Kidney epithelial cell (primary cell): ENCODE results near the gene ARSJ. TPM values are rescaled to one million over a fixed set of nuclear protein-coding genes. Genes with fewer than 3 reads are reported as not detected.
A peak's percentile ranks its signal among the peaks of the same experiment; 100 is the strongest.

Experiments used
- DNase-seq: peaks from one replicate; pipeline ENCODE4 v3.0.0-alpha.2; 2010; ENCODE audit warnings: low read depth
- H3K27me3 ChIP-seq: 2 replicates; pipeline ENCODE4 v1.6.0; 2011; ENCODE audit warnings: low read length; ENCODE audit not compliant: control insufficient read depth, insufficient read depth
- H3K36me3 ChIP-seq: 2 replicates; pipeline ENCODE4 v1.5.1; 2011; ENCODE audit warnings: low read length; ENCODE audit not compliant: control insufficient read depth, insufficient read depth
- H3K4me3 ChIP-seq: 2 replicates; pipeline ENCODE4 v1.5.1; 2011; ENCODE audit warnings: low read depth, mild to moderate bottlenecking, control low read depth, low read length
- total RNA-seq: library from RNA; depleted of rRNA; stranded (reverse); fragments of >200 nt; gene quantifications from 2 replicates; pipeline ENCODE4 v1.2.3, GENCODE V29; 2015
- TF ChIP-seq, protein P1 (sequence below): IDR thresholded peaks from 2 replicates; pipeline ENCODE4 v1.5.1; 2011; ENCODE audit warnings: mild to moderate bottlenecking, moderate library complexity, low read length, control low read depth, inconsistent platforms; ENCODE audit not compliant: insufficient read depth, poor library complexity, severe bottlenecking

The ARSJ gene
- 13.0 and 13.8 TPM in 2 replicates for total RNA-seq

DNA sequence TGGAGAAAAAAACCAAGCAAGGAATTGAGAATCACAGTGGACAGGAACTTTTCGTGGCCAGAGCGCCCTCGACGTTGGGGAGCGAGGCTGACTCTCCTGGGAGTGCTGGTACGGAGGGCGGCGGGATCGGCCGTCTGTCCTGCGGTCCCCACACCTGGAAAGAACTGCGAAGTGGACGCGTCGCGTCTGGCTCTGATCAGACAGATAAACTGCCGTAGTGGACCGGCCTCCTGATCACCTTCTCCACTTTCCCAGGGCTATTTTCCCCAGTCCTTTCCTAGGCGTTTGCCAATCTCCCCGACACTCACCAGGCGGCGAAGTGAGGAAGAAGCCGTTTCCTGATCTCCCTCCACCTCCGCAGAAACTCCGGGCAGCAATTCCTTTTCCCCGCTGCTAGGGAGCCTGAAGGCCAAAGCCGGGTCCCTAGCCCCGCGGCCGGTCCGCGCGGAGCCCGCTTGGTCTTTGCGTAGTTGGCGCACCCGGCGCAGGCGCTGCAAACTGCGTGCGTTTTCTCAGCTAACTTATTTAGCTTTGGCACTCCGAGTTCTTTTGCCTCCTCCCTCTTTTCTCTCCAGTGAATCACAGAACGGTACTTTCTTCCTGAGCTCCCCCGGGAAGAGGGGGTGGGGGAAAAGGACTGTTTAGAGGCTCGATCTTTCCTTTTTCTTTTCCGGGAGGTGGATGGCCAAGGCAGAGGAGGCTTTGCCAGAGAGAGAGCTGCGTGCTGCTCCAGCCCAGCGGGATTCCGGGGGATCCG is at the start of gene ARSJ:
Gene ARSJ, minus strand, starts transcription at position 500 of the 757 bp plus-strand sequence. CDS start 813 bp downstream, outside the sequence.
- H3K36me3 ChIP-seq = no peaks in the 10 kb centered on the region
- H3K27me3 ChIP-seq = no peaks in the 10 kb centered on the region
- DNase-seq = peak; percentile 49
- peak within 1 kb of the TSS; percentile 75 for H3K4me3 ChIP-seq
- TF ChIP-seq, protein P1, sequence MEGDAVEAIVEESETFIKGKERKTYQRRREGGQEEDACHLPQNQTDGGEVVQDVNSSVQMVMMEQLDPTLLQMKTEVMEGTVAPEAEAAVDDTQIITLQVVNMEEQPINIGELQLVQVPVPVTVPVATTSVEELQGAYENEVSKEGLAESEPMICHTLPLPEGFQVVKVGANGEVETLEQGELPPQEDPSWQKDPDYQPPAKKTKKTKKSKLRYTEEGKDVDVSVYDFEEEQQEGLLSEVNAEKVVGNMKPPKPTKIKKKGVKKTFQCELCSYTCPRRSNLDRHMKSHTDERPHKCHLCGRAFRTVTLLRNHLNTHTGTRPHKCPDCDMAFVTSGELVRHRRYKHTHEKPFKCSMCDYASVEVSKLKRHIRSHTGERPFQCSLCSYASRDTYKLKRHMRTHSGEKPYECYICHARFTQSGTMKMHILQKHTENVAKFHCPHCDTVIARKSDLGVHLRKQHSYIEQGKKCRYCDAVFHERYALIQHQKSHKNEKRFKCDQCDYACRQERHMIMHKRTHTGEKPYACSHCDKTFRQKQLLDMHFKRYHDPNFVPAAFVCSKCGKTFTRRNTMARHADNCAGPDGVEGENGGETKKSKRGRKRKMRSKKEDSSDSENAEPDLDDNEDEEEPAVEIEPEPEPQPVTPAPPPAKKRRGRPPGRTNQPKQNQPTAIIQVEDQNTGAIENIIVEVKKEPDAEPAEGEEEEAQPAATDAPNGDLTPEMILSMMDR = no peak

DNA sequence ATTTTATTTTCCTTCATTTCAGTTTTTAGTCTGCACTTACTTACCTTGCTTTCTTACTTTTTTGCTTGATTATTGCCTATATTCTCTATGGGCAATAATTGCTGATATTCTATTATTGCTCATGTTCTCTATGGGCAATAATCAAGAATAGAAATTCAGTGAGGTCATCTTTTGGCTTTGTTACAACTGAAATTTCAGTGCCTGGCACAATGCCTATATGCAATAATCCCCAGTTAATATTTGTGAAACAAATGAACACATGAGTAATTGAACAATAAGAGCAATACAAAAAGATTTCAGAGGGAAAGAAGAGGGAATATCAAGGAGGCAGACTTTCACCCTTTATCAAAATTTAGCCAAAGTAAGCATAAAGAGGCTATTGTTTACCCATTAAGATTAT is 48.6 kb upstream of the ARSJ start:
- Histone ChIP-seq H3K4me3 (no peak overlapping the region), H3K36me3 (no peaks in the 10 kb centered on the region), H3K27me3 (no peaks in the 10 kb centered on the region)
- TF ChIP-seq, protein P1 = no peak
- no peak for DNase-seq

DNA sequence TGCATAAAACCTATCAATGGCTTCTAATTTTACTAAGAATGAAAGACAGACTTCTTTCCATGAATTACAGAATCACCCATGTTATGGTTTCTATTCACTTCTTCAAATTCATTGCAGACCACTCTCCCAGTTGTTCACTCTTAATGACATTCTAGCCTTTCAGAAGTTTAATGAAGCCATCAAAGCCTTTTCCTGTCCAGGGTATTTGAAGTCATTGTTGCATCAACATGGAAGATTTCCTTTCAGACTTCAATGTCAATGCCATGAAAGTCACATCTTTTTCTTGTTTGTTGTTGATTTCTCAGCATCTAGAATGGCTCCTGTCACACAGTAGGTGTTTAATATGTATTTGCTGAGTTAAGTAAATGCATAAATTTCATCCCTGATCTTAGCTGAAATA is 48.1 kb upstream of the ARSJ start:
- no peak for DNase-seq

DNA sequence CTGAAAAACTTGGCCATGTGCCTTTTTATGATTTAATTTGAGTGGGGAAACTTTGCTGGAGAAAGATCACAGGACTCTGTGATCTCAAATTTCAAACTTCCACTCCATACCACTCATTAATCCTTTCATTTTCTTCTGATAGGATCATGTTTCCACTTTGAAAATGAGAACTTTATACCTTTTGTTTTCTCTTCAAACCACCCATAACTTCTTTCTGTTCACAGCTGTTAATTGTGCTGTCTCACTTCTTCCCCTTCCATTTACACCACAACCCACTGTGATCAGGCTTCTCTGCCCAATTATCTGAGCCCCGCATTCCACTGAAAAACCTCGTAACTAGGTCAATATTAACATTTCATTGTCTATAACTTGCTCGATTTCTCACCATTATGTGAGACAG is 47.0 kb upstream of the ARSJ start:
- Histone ChIP-seq H3K27me3 (no peaks in the 10 kb centered on the region), H3K36me3 (no peaks in the 10 kb centered on the region)

More for the DNA sequence above, 48.1 kb upstream of the ARSJ start:
- H3K36me3 ChIP-seq = no peaks in the 10 kb centered on the region
- no peak overlapping the region for H3K4me3 ChIP-seq
- no peaks in the 10 kb centered on the region for H3K27me3 ChIP-seq
- TF ChIP-seq, protein P1 = no peak

DNA sequence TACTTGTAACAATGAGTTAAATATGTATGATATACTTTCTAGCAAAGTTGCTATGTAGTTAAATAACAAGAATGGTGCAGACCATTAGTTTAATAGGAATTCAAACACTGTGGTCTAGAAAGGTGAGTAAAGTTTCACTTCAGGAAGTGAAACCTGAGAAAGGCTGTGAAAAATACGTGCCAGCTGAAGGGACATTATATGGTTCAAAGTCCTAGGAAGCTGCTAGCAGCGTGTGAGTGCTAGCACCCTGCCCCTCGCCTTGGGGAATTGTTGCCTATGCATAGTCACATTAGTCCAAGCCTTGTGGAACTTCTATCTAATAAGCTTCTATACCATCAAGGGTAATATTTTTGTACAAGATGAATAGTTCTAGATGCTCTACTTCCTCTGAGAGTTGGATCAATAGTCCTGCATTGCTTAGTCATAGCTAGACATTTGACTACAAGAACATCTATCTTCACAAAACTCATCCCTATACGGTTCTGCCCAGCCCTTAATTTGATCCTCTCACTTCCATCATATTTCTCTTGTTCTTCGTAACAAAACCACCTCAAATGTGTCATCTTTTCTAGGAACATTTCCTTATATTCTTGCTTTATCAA is 45.8 kb upstream of the ARSJ start:
- Histone ChIP-seq H3K36me3 (no peaks in the 10 kb centered on the region), H3K4me3 (no peak overlapping the region), H3K27me3 (no peaks in the 10 kb centered on the region)
- DNase-seq = no peak
- TF ChIP-seq, protein P1 = no peak

More for the DNA sequence above, 47.0 kb upstream of the ARSJ start:
- no peak overlapping the region for H3K4me3 ChIP-seq
- TF ChIP-seq, protein P1 = no peak
- DNase-seq = no peak
